ENCODE data around the gene LTBP1. TPM values are rescaled to one million over a fixed set of nuclear protein-coding genes. Genes with fewer than 3 reads are reported as not detected.
A peak's percentile ranks its signal among the peaks of the same experiment; 100 is the strongest.
"Not testable (repeated sequence)": the region's sequence is repeated elsewhere in the genome, so short reads cannot be mapped to it uniquely, and the experiment has no call there.

The LTBP1 gene
- total RNA-seq, 1 experiment from 2014 or later, result 28.5 TPM

GRCh38 chr2:33441235-33441810 lies 494.6 kb downstream of the LTBP1 start:
- Histone ChIP-seq H3K27ac (ENCODE audit: insufficient read length, low read depth, low read length) (no peak overlapping the region), H2BK120ac (ENCODE audit: low read depth, low read length, poor library complexity, severe bottlenecking) (no peak overlapping the region), H3K79me2 (ENCODE audit: insufficient read depth, low read length) (no peaks in the 10 kb centered on the region), H3K4me1 (ENCODE audit: insufficient read depth, low read length) (no peaks in the 10 kb centered on the region), H4K20me1 (ENCODE audit: control insufficient read depth, insufficient read depth, insufficient read length) (no peaks in the 10 kb centered on the region), H3T11ph (ENCODE audit: low read length) (no peak overlapping the region), H2BK15ac (ENCODE audit: low read depth, low read length) (no peak overlapping the region), H3K27me3 (ENCODE audit: insufficient read depth, low read length) (no peaks in the 10 kb centered on the region), H4K8ac (replicated peaks; ENCODE audit: insufficient read length, low read depth, low read length) (no peak overlapping the region), H2BK5ac (ENCODE audit: insufficient read length, low read length) (no peak overlapping the region), H3K23me2 (ENCODE audit: insufficient read length, low read depth, low read length, poor library complexity, severe bottlenecking) (no peaks in the 10 kb centered on the region), H2AK5ac (ENCODE audit: insufficient read length, low read length) (no peak overlapping the region), H3K79me1 (ENCODE audit: insufficient read depth, low read depth, low read length, poor library complexity, severe bottlenecking) (no peaks in the 10 kb centered on the region), H3K9ac (ENCODE audit: extremely low read depth, insufficient read length, low read length) (no peak overlapping the region), H3K56ac (ENCODE audit: insufficient read length, low read depth, low read length) (no peak overlapping the region), H2BK20ac (ENCODE audit: low read depth, low read length, poor library complexity, severe bottlenecking) (no peak overlapping the region), H3K4ac (ENCODE audit: low read depth, low read length) (no peak overlapping the region), H4K91ac (ENCODE audit: insufficient read length, low read depth, low read length) (no peak overlapping the region), H3K9me3 (ENCODE audit: control insufficient read depth, low read depth, low read length) (no peaks in the 10 kb centered on the region), H3K23ac (ENCODE audit: insufficient read length, low read depth, low read length) (no peak overlapping the region), H4K5ac (ENCODE audit: insufficient read length, low read depth, low read length) (no peak overlapping the region), H3K4me2 (ENCODE audit: insufficient read depth, insufficient read length, low read length) (no peak overlapping the region), H3K18ac (ENCODE audit: insufficient read length, low read depth, low read length) (no peak overlapping the region), H2AFZ (ENCODE audit: low read length) (no peak overlapping the region), H2BK12ac (ENCODE audit: insufficient read length, low read depth, low read length) (no peak overlapping the region), H3K14ac (ENCODE audit: insufficient read depth, low read length) (no peak overlapping the region)
- DNase-seq, result peak; percentile 65
- Mint-ChIP-seq H3K4me1 (peaks cover 3 to 8% of the 10 kb centered on the region in 2 experiments; a peak in 3 of 4 replicates), H3K36me3 (ENCODE audit: insufficient read depth in 1 of 3, low read depth in 3 of 3) (no peaks in the 10 kb centered on the region), H3K9me3 (no peaks in the 10 kb centered on the region), H3K27ac (no peak overlapping the region), H3K4me3 (no peak overlapping the region), H3K27me3 (ENCODE audit: low read depth) (no peaks in the 10 kb centered on the region)
- no CpG with 5 or more reads among the region's 3 CpGs for WGBS (ENCODE audit: extremely low coverage, insufficient read length, low lambda C conversion rate)
- TF ChIP-seq CTCF (conservative IDR thresholded peaks at IDR 0.05), result peak; percentile 74

GRCh38 chr2:33442052-33442451 lies 495.3 kb downstream of the LTBP1 start:
- not testable (repeated sequence) for H3K79me2 ChIP-seq (ENCODE audit: insufficient read depth, low read length); H2BK12ac ChIP-seq (ENCODE audit: insufficient read length, low read depth, low read length); H3K18ac ChIP-seq (ENCODE audit: insufficient read length, low read depth, low read length); H3K9ac ChIP-seq (ENCODE audit: extremely low read depth, insufficient read length, low read length); H3T11ph ChIP-seq (ENCODE audit: low read length); H3K4me1 ChIP-seq (ENCODE audit: insufficient read depth, low read length); DNase-seq; H3K36me3 Mint-ChIP-seq (ENCODE audit: insufficient read depth in 1 of 3, low read depth in 3 of 3); H3K9me3 ChIP-seq (ENCODE audit: control insufficient read depth, low read depth, low read length); H2BK120ac ChIP-seq (ENCODE audit: low read depth, low read length, poor library complexity, severe bottlenecking); H3K14ac ChIP-seq (ENCODE audit: insufficient read depth, low read length); H3K23me2 ChIP-seq (ENCODE audit: insufficient read length, low read depth, low read length, poor library complexity, severe bottlenecking); H4K20me1 ChIP-seq (ENCODE audit: control insufficient read depth, insufficient read depth, insufficient read length); H3K27me3 Mint-ChIP-seq (ENCODE audit: low read depth); H3K79me1 ChIP-seq (ENCODE audit: insufficient read depth, low read depth, low read length, poor library complexity, severe bottlenecking); H3K4ac ChIP-seq (ENCODE audit: low read depth, low read length); H3K27ac ChIP-seq (ENCODE audit: insufficient read length, low read depth, low read length); H3K23ac ChIP-seq (ENCODE audit: insufficient read length, low read depth, low read length); H3K4me3 Mint-ChIP-seq; H3K4me1 Mint-ChIP-seq; H3K27me3 ChIP-seq (ENCODE audit: insufficient read depth, low read length); H2BK5ac ChIP-seq (ENCODE audit: insufficient read length, low read length); H2BK15ac ChIP-seq (ENCODE audit: low read depth, low read length); H3K9me3 Mint-ChIP-seq; H2AK5ac ChIP-seq (ENCODE audit: insufficient read length, low read length); H3K4me2 ChIP-seq (ENCODE audit: insufficient read depth, insufficient read length, low read length); H4K91ac ChIP-seq (ENCODE audit: insufficient read length, low read depth, low read length); H3K56ac ChIP-seq (ENCODE audit: insufficient read length, low read depth, low read length); H4K5ac ChIP-seq (ENCODE audit: insufficient read length, low read depth, low read length); H2AFZ ChIP-seq (ENCODE audit: low read length); H4K8ac ChIP-seq (replicated peaks; ENCODE audit: insufficient read length, low read depth, low read length); H2BK20ac ChIP-seq (ENCODE audit: low read depth, low read length, poor library complexity, severe bottlenecking)
- H3K27ac Mint-ChIP-seq, result peak overlapping the region in 1 of 3 experiments; percentile 68; a peak in 1 of 7 replicates
- no CpG with 5 or more reads among the region's 9 CpGs for WGBS (ENCODE audit: extremely low coverage, insufficient read length, low lambda C conversion rate)
